ENCODE data around the gene CERS5.
A peak's percentile ranks its signal among the peaks of the same experiment; 100 is the strongest.
"Not testable (repeated sequence)": the region's sequence is repeated elsewhere in the genome, so short reads cannot be mapped to it uniquely, and the experiment has no call there.

CERS5 gene

GRCh38 chr12:50187084-50187900 lies 20.1 kb upstream of the CERS5 start:
- DNase-seq (ENCODE audit: low spot score), result no peak

GRCh38 chr12:50186681-50187080 lies 19.5 kb upstream of the CERS5 start:
- DNase-seq (ENCODE audit: low spot score), result no peak

GRCh38 chr12:50185970-50186663 lies 18.9 kb upstream of the CERS5 start:
- DNase-seq (ENCODE audit: low spot score), result no peak

DNA sequence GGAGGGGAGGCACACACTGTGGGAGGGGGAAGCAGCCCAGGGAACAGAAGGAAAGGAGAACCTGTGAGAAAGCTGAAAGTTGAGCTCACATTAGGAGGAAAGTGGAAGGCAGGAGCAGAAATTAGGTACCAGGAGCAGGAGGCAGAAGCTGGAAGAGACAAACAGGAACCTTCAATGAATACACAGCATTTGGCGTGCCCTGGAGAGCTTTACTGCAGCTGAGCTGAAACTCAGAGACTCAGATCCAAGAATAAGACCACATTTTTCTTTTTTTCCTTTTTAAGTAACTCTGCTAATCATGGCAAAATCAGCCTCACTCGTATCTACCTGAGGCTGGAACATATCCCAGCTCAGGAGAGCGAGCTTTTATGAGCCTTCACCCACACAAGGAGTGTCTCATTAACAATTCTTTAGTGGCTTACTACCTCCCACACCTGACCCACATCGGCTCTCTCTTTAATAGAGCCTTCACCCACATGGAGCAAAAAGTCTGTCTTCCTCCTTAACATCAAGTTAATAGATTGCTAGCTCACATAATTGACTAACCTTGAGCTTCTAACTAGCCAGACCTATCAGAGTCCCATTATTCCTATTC lies 18.2 kb upstream of the CERS5 start:
- no peak for DNase-seq (ENCODE audit: low spot score)

DNA sequence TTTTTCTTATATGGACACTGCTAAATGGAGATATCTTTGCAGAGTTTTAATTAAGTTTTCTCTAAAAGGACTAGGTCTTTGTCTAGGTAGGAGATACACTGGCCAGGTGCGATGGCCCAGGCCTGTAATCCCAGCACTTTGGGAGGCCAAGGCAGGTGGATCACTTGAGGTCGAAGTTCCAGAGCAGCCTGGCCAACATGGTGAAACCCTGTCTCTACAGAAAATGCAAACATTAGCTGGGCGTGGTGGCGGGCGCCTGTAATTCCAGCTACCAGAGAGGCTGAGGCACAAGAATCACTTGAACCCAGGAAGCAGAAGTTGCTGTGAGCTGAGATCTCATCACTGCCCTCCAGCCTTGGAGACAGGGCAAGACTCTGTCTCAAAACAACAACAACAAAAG lies 17.1 kb upstream of the CERS5 start:
- DNase-seq (ENCODE audit: low spot score), result no peak

- DNase-seq (ENCODE audit: low spot score), result no peak
Measured at GRCh38 chr12:50182461-50182860, 15.3 kb upstream of the CERS5 start.

GRCh38 chr12:50181691-50182090 lies 14.5 kb upstream of the CERS5 start:
- DNase-seq (ENCODE audit: low spot score), result no peak

GRCh38 chr12:50175716-50176026 lies 8.5 kb upstream of the CERS5 start:
- DNase-seq (ENCODE audit: low spot score), result no peak

DNA sequence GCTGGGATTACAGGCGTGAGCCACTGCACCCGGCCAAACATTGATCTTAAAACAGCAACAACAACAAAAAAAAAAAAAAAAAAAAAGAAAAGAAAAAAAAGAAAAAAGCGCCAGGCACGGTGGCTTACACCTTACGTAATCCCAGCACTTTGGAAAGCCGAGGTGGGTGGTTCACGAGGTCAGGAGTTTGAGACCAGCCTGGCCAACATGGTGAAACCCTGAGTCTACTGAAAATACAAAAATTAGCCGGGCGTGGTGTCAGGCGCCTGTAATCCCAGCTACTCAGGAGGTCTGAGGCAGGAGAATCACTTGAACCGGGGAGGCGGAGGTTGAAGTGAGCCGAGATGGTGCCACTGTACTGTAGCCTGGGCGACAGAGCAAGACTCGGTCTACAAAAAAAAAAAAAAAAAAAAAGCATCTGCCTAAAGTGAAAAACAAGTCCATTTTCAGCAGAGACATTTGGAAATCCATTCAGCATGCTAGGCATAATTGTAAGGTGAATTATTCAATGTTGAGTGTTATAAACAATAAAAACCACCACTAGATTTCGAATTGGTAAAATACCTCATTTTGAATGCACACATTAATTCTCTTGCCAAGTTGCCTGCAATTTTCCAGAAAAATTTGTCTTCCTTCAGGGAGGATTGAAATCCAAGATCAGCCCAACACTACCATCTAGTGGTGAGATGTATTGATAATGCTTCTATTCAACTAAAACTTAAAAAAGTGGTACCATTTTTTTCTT lies 8.0 kb upstream of the CERS5 start:
- DNase-seq (ENCODE audit: low spot score), result peak; percentile 72

DNA sequence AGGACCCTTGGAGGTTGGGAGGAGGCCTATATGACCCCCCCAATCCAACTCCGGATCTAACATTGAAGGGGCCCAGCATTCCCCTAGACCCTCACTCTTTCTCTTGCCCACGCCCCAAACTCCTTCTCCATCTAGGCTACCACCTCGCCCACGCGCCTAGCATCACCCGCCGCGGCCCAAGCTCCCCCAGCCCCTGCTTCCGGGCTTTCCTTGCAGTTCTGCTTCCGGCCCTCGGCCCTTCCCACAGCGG lies 445 bp downstream of the CERS5 start:
- no peak for DNase-seq (ENCODE audit: low spot score)

DNA sequence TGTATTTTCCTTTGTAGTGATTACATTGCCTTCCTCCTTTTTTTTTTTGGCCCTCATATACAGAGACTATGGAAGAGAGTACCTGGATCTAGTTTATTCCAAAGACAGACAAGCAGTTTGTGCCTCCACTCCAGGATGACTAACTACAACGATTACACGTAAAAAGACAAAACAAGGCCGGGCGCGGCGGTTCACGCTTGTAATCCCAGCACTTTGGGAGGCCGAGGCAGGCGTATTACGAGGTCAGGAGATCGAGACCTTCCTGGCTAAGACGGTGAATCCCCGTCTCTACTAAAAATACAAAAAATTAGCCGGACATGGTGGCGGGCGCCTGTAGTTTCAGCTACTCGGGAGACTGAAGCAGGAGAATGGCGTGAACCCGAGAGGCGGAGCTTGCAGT lies 2.2 kb downstream of the CERS5 start:
- no peak for DNase-seq (ENCODE audit: low spot score)

DNA sequence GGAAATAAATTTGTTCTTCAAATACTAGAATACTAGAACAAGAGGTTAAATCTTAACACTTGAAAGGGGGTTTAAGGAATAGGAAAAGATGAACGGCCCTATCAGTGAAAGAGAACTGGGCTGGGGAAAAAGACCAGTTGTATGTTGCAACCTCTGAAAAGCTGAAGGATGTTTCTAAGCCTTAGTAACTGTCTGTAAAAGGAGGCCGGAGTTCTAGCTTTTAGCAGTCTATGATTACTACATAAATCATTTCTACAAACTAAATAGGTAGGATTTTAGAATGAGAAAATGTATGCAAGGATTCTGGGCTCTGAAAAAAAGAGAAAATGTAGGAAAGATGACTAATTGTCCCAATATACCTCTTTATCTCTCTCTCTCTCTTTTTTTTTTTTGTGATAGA lies 4.9 kb downstream of the CERS5 start:
- no peak for DNase-seq (ENCODE audit: low spot score)

DNA sequence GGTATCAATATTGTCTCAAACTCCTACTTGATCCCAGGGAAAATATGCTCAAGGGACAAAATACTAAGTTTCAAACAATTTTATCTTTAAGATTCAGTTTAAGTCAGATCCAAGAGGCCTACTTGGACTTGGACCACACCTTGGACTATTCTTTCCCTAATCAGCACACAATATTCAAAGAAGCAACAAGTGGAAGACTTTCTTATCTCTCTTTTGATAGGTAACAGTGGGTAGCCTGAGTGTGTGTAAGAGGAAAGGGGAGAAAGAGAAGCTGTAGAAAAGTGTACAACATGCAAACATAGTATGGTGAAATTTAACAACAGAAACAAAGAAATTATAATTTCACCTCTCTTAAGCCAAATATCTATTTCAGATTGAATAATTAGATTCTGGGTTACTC lies 6.5 kb downstream of the CERS5 start:
- no peak for DNase-seq (ENCODE audit: low spot score)

GRCh38 chr12:50157259-50157658 lies 9.9 kb downstream of the CERS5 start:
- DNase-seq (ENCODE audit: low spot score), result no peak

DNA sequence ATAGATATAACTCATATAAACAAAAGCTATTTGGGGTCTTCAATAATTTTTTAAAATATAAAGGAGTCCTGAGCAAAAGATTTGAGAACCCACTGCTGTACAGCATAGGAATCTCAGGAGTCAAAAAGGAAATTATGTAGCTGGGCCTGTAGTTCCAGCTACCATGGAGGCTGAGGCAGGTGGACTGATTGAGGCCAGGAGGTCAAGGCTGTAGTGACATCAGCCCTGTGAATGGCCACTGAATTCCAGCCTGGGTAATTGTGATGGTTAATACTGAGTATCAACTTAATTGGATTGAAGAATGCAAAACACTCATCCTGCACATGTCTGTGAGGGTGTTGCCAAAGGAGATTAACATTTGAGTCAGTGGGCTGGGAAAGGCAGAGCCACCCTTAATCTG lies 10.5 kb downstream of the CERS5 start:
- no peak for DNase-seq (ENCODE audit: low spot score)

DNA sequence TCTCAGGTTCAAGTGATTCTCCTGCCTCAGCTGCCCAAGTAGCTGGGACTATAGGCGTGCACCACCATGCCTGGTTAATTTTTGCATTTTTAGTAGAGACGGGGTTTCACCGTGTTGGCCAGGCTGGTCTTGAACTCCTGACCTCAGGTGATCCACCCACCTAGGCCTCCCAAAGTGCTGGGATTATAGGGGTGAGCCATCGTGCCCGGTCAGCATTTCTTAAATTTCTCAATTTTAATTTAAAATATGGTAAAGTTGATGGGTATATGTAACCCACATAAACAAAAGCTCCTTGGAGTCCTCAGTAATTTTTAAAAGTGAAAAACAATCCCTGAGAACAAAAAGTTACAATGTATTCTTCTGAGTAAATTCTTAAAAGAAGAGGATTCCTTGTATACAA lies 12.2 kb downstream of the CERS5 start:
- not testable (repeated sequence) for DNase-seq (ENCODE audit: low spot score)

DNA sequence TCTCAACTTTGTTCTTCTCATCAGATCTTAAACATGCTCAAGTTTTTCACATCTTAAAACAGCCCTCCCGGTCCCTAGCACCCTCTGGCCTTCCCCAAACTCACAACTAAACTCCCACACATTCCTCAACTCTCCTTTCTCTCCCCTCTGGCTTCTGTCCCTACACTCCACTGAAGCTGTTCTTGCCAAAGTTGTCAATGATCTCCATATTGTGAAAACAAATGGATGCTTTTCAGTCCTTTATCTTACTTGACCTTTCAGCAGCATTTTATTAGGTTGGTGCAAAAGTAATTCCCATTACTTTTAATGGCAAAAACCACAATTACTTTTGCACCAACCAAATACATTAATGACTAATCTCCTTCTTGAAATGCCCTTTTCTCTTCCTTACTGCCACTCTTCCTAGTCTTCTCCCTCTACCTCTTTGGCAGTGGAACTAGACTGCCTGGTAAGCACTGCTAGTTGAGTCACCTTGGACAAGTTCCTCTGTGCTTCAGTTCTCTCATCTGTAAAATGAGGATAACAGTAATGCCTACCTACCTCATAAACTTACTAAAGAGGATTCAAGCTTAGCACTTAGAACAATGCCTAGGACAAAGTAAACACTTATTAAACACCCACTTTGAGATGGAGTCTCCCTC lies 16.0 kb downstream of the CERS5 start:
- no peak for DNase-seq (ENCODE audit: low spot score)

DNA sequence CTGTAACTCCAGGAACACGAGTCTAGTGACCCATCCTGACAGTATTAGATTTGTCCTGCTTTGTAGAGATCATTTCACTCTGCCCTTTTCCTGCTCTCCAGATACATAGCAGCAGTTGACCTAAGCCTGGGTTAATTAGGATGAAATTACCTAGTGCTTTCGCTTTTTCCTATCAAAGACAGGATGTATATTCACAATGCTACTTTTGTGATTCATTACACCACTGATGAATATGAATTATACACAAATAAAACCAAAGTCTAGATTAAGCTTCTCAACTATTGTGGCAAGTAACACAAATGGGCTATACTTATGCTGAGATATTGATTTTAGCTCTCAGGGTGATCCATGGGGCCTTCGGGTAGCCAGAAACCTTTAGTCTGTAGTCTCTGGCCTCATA lies 17.9 kb downstream of the CERS5 start:
- DNase-seq (ENCODE audit: low spot score), result no peak

- not testable (repeated sequence) for DNase-seq (ENCODE audit: low spot score)
Measured at GRCh38 chr12:50148011-50148410, 19.2 kb downstream of the CERS5 start.

DNA sequence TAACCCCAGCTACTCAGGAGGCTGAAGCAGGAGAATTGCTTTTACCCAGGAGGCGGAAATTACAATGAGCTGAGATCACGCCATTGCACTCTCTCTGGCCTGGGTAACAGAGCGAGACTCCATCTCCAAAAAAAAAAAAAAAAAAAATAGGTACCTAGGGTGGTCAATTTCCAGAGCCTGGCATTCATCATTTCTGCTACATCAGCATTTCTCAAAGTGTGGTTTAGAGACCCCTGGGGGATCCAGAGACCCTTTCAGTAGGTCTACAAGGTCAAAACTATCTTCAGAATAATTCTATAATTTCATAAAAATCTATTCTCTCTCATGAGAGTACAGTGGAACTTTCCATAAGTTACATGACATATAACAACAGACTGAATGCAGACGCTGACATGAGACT lies 19.9 kb downstream of the CERS5 start:
- no peak for DNase-seq (ENCODE audit: low spot score)

GRCh38 chr12:50145439-50145838 lies 21.7 kb downstream of the CERS5 start:
- no peak for DNase-seq (ENCODE audit: low spot score)

- no peak for DNase-seq (ENCODE audit: low spot score)
Measured at GRCh38 chr12:50142993-50143392, 24.2 kb downstream of the CERS5 start.
